Dendritic cell treated with granulocyte-macrophage colony-stimulating factor and Interleukin-4, amounts not matched to agents 40 ng/mL and 50 ng/mL, for 4 days (primary cell): ENCODE measurements around the gene RAB17.

Experiments
- H3K27ac Mint-ChIP-seq: one replicate; pipeline ENCODE4 v1.8.0; 2022; ENCODE audit warnings: mild to moderate bottlenecking, mixed read lengths
- H3K27me3 Mint-ChIP-seq: one replicate; pipeline ENCODE4 v1.8.0; 2022; ENCODE audit warnings: mild to moderate bottlenecking, mixed read lengths
- H3K36me3 Mint-ChIP-seq: one replicate; pipeline ENCODE4 v1.8.0; 2022; ENCODE audit warnings: low read depth, mixed read lengths
- H3K4me1 Mint-ChIP-seq: one replicate; pipeline ENCODE4 v1.8.0; 2022; ENCODE audit warnings: low read depth, mixed read lengths
- H3K4me3 Mint-ChIP-seq: one replicate; pipeline ENCODE4 v1.8.0; 2022; ENCODE audit warnings: mild to moderate bottlenecking, moderate library complexity, mixed read lengths
- H3K9me3 Mint-ChIP-seq: one replicate; pipeline ENCODE4 v1.8.0; 2022; ENCODE audit warnings: mixed read lengths
- intact Hi-C: fragments of 100-400 bp; cut with micrococcal nuclease; formaldehyde crosslinking; loops from one replicate; pipeline ENCODE4 v1.15.0; 2022

The RAB17 gene

GRCh38 chr2:237628247-237629187 is 38.0 kb upstream of the RAB17 start:
- Mint-ChIP-seq H3K4me1 (peaks cover 42% of the 10 kb centered on the region), H3K4me3 (peak overlapping the region; percentile 71), H3K27ac (no peak overlapping the region), H3K36me3 (no peaks in the 10 kb centered on the region), H3K9me3 (no peaks in the 10 kb centered on the region), H3K27me3 (peaks cover 55% of the 10 kb centered on the region)
- intact Hi-C loops = no loop called here

GRCh38 chr2:237627441-237628246 is 37.1 kb upstream of the RAB17 start, which contains the start of gene LRRFIP1:
TSS of gene LRRFIP1 (plus strand) at chr2:237627587. CDS start at chr2:237627645, 58 bp downstream.
- peak within 1 kb of the TSS; percentile 71 for H3K4me3 Mint-ChIP-seq

GRCh38 chr2:237626813-237627440 is 36.4 kb upstream of the RAB17 start:
- H3K27ac Mint-ChIP-seq = peak overlapping the region; percentile 62
- peaks cover 42% of the 10 kb centered on the region for H3K4me1 Mint-ChIP-seq
- peak overlapping the region; percentile 69 for H3K4me3 Mint-ChIP-seq
- H3K9me3 Mint-ChIP-seq = no peaks in the 10 kb centered on the region
- intact Hi-C loops = no loop called here
- no peaks in the 10 kb centered on the region for H3K36me3 Mint-ChIP-seq
- peaks cover 48% of the 10 kb centered on the region for H3K27me3 Mint-ChIP-seq

More at GRCh38 chr2:237627441-237628246, 37.1 kb upstream of the RAB17 start, which contains the start of gene LRRFIP1:
- no peaks in the 10 kb centered on the region for H3K9me3 Mint-ChIP-seq
- peaks cover 42% of the 10 kb centered on the region for H3K4me1 Mint-ChIP-seq
- H3K36me3 Mint-ChIP-seq = no peaks in the 10 kb centered on the region
- H3K27ac Mint-ChIP-seq = peak within 1 kb of the TSS; percentile 62
- H3K27me3 Mint-ChIP-seq = peaks cover 52% of the 10 kb centered on the region
- intact Hi-C loops = no loop called here

- peaks cover 41% of the 10 kb centered on the region for H3K27me3 Mint-ChIP-seq
- no peak overlapping the region for H3K4me3 Mint-ChIP-seq
- intact Hi-C loops = no loop called here
- no peaks in the 10 kb centered on the region for H3K9me3 Mint-ChIP-seq
- peaks cover 42% of the 10 kb centered on the region for H3K4me1 Mint-ChIP-seq
- peak overlapping the region; percentile 73 for H3K27ac Mint-ChIP-seq
- H3K36me3 Mint-ChIP-seq = no peaks in the 10 kb centered on the region
Measured at GRCh38 chr2:237625777-237626176, 35.2 kb upstream of the RAB17 start.

GRCh38 chr2:237625216-237625705 is 34.7 kb upstream of the RAB17 start:
- H3K36me3 Mint-ChIP-seq = no peaks in the 10 kb centered on the region
- peaks cover 40% of the 10 kb centered on the region for H3K4me1 Mint-ChIP-seq
- H3K4me3 Mint-ChIP-seq = no peak overlapping the region
- intact Hi-C loops = no loop called here
- peaks cover 38% of the 10 kb centered on the region for H3K27me3 Mint-ChIP-seq
- H3K27ac Mint-ChIP-seq = peak overlapping the region; percentile 73
- H3K9me3 Mint-ChIP-seq = no peaks in the 10 kb centered on the region

- no peak overlapping the region for H3K4me3 Mint-ChIP-seq
- H3K36me3 Mint-ChIP-seq = no peaks in the 10 kb centered on the region
- intact Hi-C loops = no loop called here
- no peaks in the 10 kb centered on the region for H3K9me3 Mint-ChIP-seq
- peak overlapping the region; percentile 73 for H3K27ac Mint-ChIP-seq
- peaks cover 32% of the 10 kb centered on the region for H3K27me3 Mint-ChIP-seq
- H3K4me1 Mint-ChIP-seq = peaks cover 33% of the 10 kb centered on the region
Measured at GRCh38 chr2:237624565-237624964, 34.0 kb upstream of the RAB17 start.

GRCh38 chr2:237623428-237624403 is 33.2 kb upstream of the RAB17 start:
- Mint-ChIP-seq H3K36me3 (no peaks in the 10 kb centered on the region), H3K4me1 (peaks cover 32% of the 10 kb centered on the region), H3K27me3 (peaks cover 29% of the 10 kb centered on the region), H3K4me3 (no peak overlapping the region), H3K9me3 (no peaks in the 10 kb centered on the region), H3K27ac (no peak overlapping the region)
- intact Hi-C loops = no loop called here

GRCh38 chr2:237618449-237618848 is 27.9 kb upstream of the RAB17 start:
- intact Hi-C loops = no loop called here
- Mint-ChIP-seq H3K4me3 (no peak overlapping the region), H3K4me1 (peaks cover 37% of the 10 kb centered on the region), H3K9me3 (no peaks in the 10 kb centered on the region), H3K27me3 (peaks cover 17% of the 10 kb centered on the region), H3K36me3 (no peaks in the 10 kb centered on the region), H3K27ac (no peak overlapping the region)

- peaks cover 17% of the 10 kb centered on the region for H3K27me3 Mint-ChIP-seq
- intact Hi-C loops = no loop called here
- peaks cover 37% of the 10 kb centered on the region for H3K4me1 Mint-ChIP-seq
- no peaks in the 10 kb centered on the region for H3K36me3 Mint-ChIP-seq
- H3K27ac Mint-ChIP-seq = no peak overlapping the region
- H3K4me3 Mint-ChIP-seq = no peak overlapping the region
- H3K9me3 Mint-ChIP-seq = no peaks in the 10 kb centered on the region
Measured at GRCh38 chr2:237617587-237617982, 27.1 kb upstream of the RAB17 start.

- intact Hi-C loops = no loop called here
- no peaks in the 10 kb centered on the region for H3K9me3 Mint-ChIP-seq
- H3K4me3 Mint-ChIP-seq = no peak overlapping the region
- H3K36me3 Mint-ChIP-seq = no peaks in the 10 kb centered on the region
- H3K27me3 Mint-ChIP-seq = peaks cover 17% of the 10 kb centered on the region
- peaks cover 37% of the 10 kb centered on the region for H3K4me1 Mint-ChIP-seq
- H3K27ac Mint-ChIP-seq = no peak overlapping the region
Measured at GRCh38 chr2:237616734-237617586, 26.4 kb upstream of the RAB17 start.

GRCh38 chr2:237616373-237616733 is 25.8 kb upstream of the RAB17 start:
- peaks cover 17% of the 10 kb centered on the region for H3K27me3 Mint-ChIP-seq
- no peak overlapping the region for H3K4me3 Mint-ChIP-seq
- H3K27ac Mint-ChIP-seq = no peak overlapping the region
- intact Hi-C loops = no loop called here
- no peaks in the 10 kb centered on the region for H3K36me3 Mint-ChIP-seq
- no peaks in the 10 kb centered on the region for H3K9me3 Mint-ChIP-seq
- peaks cover 37% of the 10 kb centered on the region for H3K4me1 Mint-ChIP-seq

GRCh38 chr2:237615631-237616249 is 25.2 kb upstream of the RAB17 start:
- H3K4me1 Mint-ChIP-seq = peaks cover 37% of the 10 kb centered on the region
- intact Hi-C loops = no loop called here
- no peak overlapping the region for H3K4me3 Mint-ChIP-seq
- H3K36me3 Mint-ChIP-seq = no peaks in the 10 kb centered on the region
- H3K9me3 Mint-ChIP-seq = no peaks in the 10 kb centered on the region
- H3K27ac Mint-ChIP-seq = no peak overlapping the region
- peaks cover 17% of the 10 kb centered on the region for H3K27me3 Mint-ChIP-seq
